CD4-positive, alpha-beta T cell treated with Interleukin-1 beta for 1 hour (primary cell): Measurements from ENCODE around the gene SKI.

ENCODE experiments used
- DNase-seq, 2 donors: peaks; one replicate each; pipeline ENCODE4 v3.0.0-alpha.2; 2020 to 2022

SKI gene

DNA sequence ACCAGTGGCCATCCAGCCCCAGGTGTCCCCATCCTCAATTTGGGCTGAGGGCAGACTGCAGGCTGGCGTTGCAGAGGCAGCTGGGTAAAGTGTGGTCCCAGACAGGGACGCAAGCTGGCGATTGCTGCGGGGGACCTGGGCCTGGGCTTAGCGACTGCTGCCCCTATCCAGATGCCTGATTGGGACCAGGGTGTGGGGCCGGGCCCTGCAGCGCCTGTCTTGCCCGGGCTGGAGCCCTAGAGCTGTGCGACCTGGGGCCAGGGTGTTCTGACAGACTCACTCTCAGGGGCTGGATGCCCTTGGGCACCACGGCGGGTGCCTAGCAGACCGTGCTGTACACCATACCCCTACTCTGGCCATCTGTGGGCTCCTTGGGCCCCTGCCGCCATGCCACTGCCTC lies 17.3 kb upstream of the SKI start:
- no peak for DNase-seq

DNA sequence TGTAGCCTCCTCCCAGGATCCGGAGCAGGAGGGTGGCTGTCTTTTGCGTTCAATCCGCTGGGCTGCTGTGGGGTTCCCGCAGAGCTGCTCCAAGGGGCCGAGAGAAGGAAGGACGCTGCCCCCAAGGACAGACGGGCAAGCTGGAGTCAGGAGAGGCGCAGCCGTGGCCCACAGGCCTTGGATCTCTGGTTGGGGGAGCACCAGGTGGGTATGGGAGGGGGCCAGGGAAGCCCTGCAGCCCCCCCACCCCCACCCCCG lies 15.9 kb upstream of the SKI start:
- no peak for DNase-seq

DNA sequence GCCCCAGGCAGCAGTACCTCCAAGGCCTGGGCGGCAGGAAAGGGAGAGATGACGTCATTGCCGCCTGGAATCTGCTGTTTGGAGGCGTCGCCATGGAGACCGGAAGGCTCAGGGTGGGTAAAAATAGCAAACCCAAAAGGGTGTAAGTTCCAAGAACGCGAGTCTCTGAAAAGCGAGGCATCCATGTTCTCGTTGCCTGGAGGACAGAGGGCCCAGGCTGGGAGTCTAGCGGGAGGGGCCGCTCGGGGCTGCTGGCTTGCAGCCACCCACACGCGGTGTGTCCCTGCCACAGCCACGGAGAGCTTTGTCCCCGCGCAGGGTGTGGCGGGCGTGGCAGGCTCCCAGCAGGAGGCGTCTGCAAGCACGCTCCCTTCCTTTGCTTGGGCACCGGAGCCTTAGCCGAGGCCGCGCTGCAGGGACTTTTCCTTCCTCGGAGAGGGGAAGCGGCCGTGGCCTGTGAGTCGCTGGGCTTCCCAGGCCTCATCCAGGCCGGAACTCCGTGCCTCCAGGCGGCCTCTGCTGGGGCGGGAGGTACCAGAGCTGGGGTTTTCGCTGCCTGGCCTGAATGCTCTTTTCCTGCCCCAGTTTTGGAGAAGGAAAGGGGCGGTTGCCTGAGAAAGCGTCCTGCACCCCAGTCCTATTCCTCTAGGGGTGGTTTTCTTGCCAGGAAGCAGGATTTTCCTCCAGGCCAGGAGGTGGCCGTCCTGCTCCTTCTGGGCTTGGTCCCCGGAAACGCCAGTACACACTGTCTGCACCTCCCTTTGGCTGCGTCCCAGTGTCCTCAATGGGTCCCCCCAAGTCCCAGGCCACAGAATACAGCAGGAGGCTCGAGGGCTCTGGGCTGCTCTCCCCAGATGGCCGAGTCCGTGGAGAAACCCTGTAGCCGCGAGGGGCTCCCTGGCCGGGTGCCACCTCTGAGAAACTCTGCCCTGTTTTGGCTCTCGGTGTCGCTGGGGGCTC lies 15.3 kb upstream of the SKI start:
- DNase-seq, result peak; percentile 74 to 83

DNA sequence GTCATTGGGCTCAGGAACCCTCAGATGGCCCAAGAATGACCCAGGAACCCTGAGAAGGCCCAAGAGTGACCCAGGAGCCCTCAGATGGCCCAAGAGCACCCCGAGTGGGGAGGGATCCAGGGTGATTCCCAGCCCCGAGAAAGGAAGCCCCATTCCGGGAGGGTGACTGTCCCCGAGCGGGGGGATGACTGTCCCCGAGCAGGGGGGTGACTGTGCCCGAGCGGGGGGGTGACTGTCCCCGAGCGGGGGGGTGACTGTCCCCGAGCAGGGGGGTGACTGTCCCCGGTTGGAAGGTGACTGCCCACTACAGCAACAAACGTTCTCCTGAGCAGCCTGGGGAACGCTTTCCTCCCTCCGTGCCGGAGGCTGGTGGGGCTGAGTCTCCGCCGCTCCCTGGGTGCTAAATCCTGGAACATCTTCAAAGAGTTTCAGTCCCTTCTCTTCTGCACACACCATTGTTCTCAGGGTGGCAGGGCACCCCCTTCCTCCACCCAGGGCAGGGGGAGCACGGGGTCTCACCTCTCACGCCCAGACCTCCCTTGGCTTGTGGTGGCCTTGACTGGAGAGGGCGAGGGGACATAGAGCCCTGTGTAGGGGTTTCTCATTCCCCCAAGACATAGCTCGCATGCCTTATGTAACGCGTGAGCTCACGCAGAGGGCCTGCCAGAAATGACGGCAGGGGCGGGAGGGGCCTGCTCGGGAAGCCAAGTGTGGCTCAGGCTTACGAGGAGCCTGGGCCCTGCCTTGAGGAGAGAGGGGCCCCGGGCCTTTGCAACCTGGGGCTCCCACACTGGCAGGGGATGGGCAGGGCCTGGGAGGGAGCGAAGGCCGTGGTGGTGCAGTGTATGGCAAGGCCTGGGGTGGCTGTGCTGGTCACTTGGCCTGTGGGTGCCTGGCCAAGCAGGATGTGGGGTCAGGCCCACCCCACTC lies 14.3 kb upstream of the SKI start:
- DNase-seq, result no peak

DNA sequence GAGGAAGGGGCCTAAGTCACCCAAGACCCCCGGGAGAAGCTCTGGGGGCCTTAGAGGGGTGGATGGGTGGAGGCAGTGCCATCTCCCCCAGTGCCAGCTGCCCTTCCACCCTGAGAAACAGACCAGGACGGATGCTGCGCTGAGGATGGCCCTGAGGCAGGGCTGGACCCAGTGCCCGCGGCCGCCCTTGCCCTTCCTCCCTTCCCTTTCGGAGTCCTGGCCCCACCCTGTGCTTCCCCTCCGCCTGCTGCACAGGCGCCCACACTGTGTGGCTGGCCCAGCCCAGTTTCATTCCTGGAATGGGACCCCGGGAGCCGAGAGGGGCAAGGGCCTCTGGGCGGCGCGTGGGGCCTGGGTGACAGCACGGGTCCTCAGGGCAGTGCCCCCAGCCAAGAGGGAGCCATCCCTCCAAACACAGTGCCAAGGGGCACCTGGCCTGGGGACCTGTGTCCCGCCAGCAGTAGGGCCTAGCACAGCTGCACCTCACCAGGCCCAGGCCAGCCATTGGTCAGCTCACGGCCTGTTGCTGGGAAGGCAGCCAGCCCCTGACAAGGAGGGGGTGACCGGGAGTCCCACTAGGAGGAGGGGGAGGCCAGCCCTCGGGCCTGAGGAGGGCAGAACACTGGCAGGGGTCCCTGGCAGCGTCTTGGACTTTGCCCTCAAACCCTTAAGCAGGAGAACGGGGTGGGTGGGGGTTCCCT lies 13.4 kb upstream of the SKI start:
- no peak for DNase-seq

DNA sequence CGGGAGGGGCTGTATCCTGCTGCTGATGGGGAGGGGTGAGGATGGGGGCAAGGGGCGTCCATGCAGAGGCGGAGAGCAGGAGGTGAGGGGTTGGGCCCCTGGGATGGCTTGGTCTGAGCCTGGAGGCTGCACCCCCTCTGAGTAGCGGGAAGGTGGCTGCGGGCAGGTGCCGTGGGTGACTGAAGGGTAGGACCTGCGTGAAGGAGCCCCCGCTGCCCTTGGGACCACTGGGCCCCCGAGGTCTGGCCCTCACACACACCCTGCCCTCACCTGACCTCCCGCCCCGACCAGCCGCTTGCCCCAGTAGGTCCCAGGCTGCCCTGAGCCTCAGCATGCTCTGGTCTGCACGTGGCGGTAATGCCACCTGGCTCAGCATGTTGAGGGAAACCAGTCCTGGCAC lies 12.8 kb upstream of the SKI start:
- DNase-seq, result no peak

DNA sequence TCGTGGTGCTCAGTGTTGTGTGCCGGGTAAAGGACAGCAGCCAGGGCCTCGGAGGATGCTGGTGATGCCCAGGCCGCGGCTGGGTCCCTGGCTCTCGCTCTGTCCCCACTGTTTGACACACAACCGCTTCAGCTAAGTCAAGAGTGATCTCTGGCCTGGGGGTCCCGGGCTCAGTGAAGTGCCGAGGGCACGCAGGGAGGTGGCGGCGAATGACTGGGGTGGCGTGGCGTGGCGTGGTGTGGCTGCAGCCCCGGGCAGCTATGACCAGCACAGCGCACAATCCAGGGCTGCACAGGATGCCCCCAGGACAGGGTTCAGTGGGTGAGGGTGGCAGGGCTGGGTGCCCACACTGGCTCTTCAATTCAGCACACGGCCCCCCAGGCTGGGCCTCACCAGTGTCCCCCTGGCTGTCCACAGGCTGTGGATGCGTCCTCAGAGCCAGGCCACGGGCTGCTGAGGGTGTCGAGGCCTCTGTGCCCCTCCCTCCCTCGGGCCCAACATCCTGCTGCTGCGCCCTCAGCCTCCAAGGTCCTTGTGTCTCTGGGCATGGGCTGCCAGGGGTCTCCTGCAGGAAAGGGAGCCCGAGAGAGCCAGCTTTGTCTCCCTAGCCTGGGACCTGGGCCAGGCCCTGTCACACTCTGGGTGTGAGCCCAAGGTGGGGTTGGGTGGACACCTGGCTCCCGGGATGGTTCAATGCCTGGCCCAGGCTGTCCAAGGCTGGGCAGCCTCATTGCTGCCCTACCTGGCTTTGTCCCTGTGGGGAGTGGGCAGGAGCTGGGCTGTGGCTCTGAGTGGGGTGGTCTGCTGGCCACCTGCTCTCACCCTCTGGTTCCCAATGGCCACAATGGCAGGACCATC lies 12.0 kb upstream of the SKI start:
- DNase-seq, result no peak

DNA sequence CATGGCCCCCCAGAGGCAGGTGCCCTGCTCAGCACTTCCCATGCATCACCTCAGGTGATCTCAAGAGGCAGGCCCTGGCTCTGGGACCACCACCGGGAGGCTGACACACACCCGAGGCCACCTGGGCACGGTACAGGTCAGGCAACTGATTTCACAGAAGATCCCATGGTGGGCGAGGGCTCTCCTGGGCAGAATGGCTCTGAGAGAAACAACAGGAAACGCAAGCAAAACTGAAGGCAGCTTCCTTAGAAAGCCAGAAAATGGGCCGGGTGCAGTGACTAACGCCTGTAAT lies 11.4 kb upstream of the SKI start:
- no peak for DNase-seq

DNA sequence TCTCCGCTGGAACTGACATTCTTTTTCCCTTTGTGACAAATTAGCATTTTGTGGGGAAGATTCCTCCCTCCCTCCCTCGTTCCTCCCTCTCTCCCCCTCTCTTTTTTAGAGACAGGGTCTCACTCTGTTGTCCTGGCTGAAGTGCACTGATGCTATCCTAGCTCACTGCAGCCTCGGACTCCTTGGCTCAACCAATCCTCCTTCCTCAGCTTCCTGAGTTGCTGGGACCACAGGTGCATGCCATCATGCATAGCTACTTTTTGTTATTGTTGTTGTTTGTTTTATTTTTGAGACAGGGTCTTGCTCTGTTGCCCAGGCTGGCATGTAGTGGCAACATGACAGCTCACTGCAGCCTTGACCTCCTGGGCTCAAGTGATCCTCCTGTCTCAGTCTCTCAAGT lies 6.8 kb upstream of the SKI start:
- DNase-seq, result no peak

DNA sequence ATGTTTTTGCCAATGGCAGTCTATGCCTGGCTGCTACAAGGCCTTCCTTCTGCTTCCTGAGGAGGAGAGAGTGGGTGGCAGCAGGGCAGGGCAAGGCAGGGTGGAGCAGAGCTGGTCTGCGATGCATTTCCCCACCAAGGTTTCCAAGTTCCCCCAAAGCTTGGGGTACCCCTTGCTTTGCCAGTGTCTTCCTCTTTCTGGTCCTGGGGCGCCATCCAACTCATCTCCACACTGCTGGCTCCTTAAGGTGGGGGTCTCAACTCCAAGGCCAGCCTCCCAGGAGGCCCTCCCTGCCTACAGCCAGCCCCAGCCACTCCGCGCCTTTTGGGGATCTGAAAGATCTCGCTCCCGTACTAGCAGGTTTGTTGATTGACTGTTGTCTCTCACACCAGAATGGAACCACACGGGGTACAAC lies 3.9 kb upstream of the SKI start:
- DNase-seq, result no peak

DNA sequence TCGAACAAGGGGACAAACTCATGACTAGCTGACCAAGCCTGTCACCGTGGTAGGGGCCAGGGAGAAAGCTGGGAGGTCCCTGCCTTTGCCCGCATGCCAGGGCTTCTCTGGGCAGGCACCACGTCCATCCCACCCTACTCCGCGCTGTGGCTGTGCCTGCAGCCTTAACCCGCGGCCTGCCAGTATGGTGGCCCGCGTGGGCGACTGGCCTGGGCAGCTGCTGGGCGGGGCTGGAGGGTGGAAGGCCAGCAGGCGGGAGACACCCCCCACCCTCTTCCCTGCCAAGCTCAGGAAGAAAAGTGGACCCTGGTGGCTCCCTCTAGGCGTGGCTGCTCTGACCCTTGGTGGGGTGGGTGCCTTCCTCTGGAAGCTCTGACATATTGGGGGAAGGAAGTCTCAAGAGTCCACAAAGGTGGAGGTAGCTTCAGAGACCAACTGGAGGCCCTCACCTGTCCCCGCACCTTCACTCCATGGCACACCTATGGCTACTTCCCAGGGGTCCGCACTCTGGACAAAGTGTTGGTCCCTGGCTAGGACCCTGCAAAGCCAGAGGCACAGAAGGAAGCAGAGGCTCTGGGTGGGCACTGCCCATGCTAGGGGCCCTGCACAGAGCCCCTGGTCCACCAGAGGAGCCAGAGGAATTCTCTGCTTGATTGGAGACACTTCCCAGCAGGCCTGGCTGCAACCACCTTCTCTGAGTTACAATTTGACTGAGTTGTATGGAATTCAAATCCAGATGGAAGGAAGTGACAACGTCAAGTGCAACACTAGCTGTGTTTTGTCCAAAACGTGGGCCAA lies 3.3 kb upstream of the SKI start:
- DNase-seq, result no peak

DNA sequence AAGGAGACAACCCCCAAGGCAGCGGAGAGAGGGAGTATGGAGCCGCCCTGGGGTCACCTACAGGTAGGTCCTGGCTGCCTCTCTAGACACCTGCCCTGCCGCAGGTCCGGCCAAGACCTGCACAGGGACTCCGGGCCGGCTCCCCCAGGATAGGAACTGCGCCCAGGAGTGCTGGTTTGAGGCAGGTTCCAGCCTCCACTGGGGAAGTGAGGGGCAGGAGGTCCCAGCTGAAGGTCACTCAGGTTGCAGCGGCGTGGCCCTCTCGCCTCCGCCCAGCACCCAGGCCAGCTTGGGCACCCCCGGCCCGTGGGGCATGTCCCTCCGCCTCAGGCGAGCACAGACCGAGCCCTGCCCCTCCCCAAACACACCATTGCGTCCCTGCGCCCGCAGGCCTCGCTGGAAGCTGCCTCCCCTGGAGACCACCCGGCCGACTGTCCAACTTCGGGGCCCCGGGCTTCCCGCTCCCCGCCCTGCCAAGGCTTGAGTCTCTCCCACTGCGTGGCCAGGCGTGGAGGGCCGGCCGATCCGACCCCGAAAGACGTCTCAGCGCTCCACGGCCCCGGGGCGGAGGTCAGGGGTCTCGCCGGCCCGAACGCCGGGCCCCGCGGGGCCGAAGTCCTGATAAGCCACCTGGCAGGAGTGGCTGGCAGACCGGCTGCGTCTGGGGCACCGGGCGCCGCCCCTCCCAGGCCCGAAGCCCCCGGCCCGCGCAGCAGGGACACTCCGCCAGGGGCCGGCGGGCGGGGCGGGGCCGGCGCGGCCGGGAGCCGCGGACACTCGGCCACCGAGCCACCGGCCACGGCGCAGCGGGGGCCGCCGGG lies 1.4 kb upstream of the SKI start:
- no peak for DNase-seq

DNA sequence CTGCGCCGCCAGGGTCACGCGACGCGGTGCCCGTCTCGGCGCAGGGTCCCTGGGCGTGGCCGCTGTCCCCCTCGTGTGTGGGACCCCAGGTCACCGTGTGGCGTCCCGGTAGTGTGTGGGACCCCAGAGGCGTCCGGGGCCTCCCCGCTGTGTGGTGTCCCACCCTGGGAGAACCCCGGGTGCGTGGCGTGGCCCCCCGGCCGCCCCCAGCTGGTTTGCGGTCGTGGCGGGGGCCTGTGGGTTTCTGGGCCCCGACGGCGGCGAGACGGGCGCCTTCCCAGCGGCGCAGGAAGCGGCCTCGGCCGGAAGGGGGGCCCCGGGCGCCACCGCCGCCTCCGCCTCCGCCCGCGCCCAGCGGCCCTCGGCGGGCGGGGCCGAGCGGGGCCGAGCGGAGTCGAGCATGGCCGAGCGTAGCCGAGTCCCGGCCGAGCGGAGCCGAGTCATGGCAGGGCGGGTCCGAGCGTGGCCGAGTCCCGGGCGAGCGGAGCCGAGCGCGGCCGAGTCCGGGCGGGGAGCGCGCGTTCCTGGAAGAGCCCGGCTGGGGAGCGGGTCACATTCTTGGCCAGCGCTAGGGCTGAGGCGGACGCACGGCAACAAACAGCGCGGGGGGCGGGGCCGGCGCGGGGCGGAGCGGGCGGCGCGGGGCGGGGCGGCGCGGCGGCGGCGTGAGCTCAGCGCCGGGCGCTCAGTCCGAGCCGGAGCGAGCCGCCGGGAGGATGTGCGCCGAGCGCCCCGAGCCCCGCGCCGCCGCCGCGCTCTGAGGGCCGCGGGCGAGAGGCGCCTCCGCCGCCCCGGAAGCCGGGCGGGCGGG lies 568 bp upstream of the SKI start:
- DNase-seq, result peak; percentile 95 to 97

DNA sequence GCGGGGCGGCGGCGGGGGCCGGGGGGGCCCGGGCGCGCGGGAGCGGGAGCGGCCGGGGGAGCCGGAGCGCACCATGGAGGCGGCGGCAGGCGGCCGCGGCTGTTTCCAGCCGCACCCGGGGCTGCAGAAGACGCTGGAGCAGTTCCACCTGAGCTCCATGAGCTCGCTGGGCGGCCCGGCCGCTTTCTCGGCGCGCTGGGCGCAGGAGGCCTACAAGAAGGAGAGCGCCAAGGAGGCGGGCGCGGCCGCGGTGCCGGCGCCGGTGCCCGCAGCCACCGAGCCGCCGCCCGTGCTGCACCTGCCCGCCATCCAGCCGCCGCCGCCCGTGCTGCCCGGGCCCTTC lies 546 bp downstream of the SKI start:
- DNase-seq, result peak in 1 of 2 donors; percentile 29

DNA sequence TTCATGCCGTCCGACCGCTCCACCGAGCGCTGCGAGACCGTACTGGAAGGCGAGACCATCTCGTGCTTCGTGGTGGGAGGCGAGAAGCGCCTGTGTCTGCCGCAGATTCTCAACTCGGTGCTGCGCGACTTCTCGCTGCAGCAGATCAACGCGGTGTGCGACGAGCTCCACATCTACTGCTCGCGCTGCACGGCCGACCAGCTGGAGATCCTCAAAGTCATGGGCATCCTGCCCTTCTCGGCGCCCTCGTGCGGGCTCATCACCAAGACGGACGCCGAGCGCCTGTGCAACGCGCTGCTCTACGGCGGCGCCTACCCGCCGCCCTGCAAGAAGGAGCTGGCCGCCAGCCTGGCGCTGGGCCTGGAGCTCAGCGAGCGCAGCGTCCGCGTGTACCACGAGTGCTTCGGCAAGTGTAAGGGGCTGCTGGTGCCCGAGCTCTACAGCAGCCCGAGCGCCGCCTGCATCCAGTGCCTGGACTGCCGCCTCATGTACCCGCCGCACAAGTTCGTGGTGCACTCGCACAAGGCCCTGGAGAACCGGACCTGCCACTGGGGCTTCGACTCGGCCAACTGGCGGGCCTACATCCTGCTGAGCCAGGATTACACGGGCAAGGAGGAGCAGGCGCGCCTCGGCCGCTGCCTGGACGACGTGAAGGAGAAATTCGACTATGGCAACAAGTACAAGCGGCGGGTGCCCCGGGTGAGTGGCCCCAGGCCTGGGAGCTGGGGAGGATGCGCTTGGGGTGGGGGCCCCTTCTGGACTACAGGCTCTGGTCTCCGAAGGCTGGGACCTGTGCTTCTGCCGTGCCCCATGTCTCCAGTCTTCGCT lies 1.1 kb downstream of the SKI start:
- DNase-seq, result peak; percentile 55 to 65

DNA sequence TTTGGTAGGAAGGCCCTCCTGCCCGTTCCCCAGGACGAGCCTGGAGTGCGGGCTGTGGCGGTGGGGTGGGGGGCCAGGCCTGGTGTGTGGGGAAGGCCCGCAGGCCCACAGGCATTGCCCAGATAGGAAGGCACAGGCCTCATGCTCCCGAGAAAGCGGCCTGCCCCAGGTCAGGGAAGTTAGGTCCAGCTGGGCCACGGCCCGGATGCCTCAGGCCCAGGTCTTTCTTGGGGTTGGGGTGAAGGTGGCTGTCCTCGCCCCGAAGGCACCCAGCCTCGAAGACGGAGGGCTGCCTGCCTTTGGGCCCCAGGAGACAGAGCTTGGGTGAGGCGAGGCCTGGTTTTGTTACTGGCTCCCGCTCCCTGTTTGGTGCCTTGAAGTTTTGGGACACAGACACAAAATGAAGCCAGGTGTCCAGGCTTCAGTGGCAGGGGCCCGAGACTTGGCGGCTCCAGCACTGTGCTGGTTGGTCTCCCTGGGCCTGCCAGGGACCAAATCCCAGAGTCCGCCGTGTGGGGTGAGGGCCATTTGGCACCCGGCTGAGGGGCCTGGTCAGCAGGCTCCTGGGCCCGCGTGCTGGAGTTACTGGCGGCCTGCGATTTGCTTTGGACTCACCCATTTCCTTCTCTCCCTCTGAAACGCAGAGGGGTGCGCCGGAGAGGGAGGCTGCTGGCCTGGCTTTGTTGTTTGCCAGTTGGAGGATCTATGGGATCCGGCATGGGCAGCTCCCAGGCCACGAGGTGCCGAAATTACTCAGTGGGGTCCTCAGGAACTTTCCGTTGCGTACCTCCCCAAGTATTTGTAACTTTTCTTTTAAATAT lies 2.0 kb downstream of the SKI start:
- DNase-seq, result no peak

DNA sequence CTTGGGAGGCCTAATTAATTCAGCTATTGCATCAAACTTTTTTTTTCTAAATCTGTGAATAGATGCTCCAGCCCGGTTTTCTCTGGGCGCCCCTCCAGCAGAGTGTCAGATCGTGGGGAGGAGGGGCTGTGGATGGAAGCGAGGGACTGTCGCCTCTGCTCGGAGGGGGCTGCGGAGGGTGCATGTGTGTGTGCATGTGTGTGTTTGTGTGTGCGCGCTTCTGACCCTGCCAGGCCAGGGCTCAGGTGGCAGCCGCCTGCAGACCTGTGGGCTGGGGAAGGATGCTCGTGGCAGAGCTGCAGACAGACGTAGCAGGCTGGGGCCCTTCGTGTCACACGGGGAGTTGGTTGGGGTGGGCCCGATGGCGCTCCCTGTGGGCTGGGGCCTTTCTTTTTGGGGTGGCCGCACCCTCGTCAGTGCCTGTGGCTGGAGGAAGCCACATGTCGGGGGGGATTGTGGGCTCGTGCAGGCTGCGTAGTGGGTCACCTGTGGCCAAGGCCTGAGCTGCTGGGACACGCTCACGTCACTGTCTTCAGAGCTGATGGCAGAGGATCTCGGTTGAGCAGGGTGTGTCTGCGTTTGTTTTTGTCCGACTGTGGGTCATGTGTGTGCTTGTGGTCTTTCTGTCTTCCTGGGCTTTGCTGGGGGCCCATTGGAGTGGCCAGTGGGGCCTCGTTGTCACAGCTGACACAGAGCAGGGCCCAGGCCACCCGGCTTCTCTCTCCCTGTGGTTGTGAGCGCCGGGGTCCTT lies 2.8 kb downstream of the SKI start:
- DNase-seq, result peak; percentile 67 to 73
